Mesendoderm (in vitro differentiated cells): ENCODE data around the gene ZNF57.
"Not testable (repeated sequence)": the region's sequence is repeated elsewhere in the genome, so short reads cannot be mapped to it uniquely, and the experiment has no call there.

Experiments
- DNase-seq: peaks from one replicate; pipeline ENCODE4 v3.0.0; 2013
- H2AK5ac ChIP-seq: 2 replicates; pipeline ENCODE4 v1.6.1; 2013; ENCODE audit warnings: low read length, inconsistent platforms
- H2BK120ac ChIP-seq: 2 replicates; pipeline ENCODE4 v1.6.1; 2013; ENCODE audit warnings: low read depth, mild to moderate bottlenecking, low read length, moderate library complexity, mixed read lengths
- H2BK15ac ChIP-seq: replicated peaks from 2 replicates; pipeline ENCODE4 v1.6.1; 2013; ENCODE audit warnings: low read depth, mild to moderate bottlenecking, moderate library complexity
- H2BK5ac ChIP-seq: 2 replicates; pipeline ENCODE4 v1.6.1; 2013; ENCODE audit warnings: low read length, inconsistent platforms
- H3K18ac ChIP-seq: 2 replicates; pipeline ENCODE4 v1.6.1; 2013; ENCODE audit warnings: mild to moderate bottlenecking, low read length, mixed read lengths
- H3K23ac ChIP-seq: one replicate; pipeline ENCODE4 v1.6.1; 2013; ENCODE audit warnings: low read length
- H3K27ac ChIP-seq: 2 replicates; pipeline ENCODE4 v1.5.1; 2013; ENCODE audit warnings: low read depth, mild to moderate bottlenecking, inconsistent platforms, low read length, moderate library complexity
- H3K27me3 ChIP-seq: 2 replicates; pipeline ENCODE4 v1.6.1; 2013; ENCODE audit warnings: low read length, control low read depth, mild to moderate bottlenecking, inconsistent platforms; ENCODE audit not compliant: insufficient read depth, poor library complexity
- H3K36me3 ChIP-seq: 2 replicates; pipeline ENCODE4 v1.6.1; 2013; ENCODE audit warnings: low read length, inconsistent platforms; ENCODE audit not compliant: control insufficient read depth, insufficient read depth
- H3K4ac ChIP-seq: one replicate; pipeline ENCODE4 v1.6.1; 2013; ENCODE audit warnings: low read depth, mild to moderate bottlenecking, low read length, moderate library complexity
- H3K4me1 ChIP-seq: 2 replicates; pipeline ENCODE4 v1.6.1; 2013; ENCODE audit warnings: low read depth, low read length, inconsistent platforms; ENCODE audit not compliant: control insufficient read depth
- H3K4me2 ChIP-seq: 2 replicates; pipeline ENCODE4 v1.6.1; 2013; ENCODE audit warnings: low read length
- H3K4me3 ChIP-seq: 2 replicates; pipeline ENCODE4 v1.5.1; 2013; ENCODE audit warnings: mild to moderate bottlenecking, low read length
- H3K56ac ChIP-seq: one replicate; pipeline ENCODE4 v1.6.1; 2013; ENCODE audit warnings: low read length
- H3K79me1 ChIP-seq: 2 replicates; pipeline ENCODE4 v1.6.1; 2013; ENCODE audit warnings: low read length, inconsistent platforms
- H3K79me2 ChIP-seq: 2 replicates; pipeline ENCODE4 v1.6.1; 2013; ENCODE audit warnings: mild to moderate bottlenecking, low read length; ENCODE audit not compliant: control insufficient read depth, insufficient read depth
- H3K9ac ChIP-seq: 2 replicates; pipeline ENCODE4 v1.6.1; 2013; ENCODE audit warnings: low read length, inconsistent platforms
- H4K5ac ChIP-seq: one replicate; pipeline ENCODE4 v1.6.1; 2013; ENCODE audit warnings: low read length
- H4K8ac ChIP-seq: one replicate; pipeline ENCODE4 v1.6.1; 2013; ENCODE audit warnings: low read depth, mild to moderate bottlenecking, control low read depth, low read length, moderate library complexity
- WGBS: extraction: QIAGEN DNeasy Blood & Tissue Kit; methylation state at CpG from one replicate; pipeline ENCODE4 v1.1.7; 2013; ENCODE audit warnings: low lambda C conversion rate, missing lambda C conversion rate; ENCODE audit not compliant: insufficient coverage; ENCODE audit errors: extremely low coverage; 5-methylcytosine and 5-hydroxymethylcytosine counted together

ZNF57 gene

DNA sequence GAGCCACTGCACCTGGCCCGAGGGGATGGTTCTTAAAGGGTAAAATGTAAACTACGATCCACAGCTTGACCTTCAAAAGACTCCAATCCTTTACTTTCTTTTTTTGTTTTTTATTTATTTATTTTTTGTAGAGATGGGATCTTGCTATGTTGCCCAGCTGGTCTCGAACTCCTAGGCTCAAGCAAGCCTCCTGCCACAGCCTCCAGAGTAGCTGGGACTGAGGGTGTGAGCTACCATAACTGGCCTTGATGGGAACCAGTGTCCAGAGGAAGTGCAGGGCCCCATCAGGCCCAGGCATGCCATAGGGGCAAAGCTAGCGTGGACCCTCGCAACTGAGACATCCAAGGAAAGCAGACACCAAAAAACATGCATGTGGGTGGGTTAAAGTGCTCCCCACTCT, 62.4 kb downstream of the ZNF57 start:
- H3K18ac ChIP-seq: no peak overlapping the region
- no peak overlapping the region for H3K4me3 ChIP-seq
- no peak overlapping the region for H2BK15ac ChIP-seq
- H2AK5ac ChIP-seq: no peak overlapping the region
- no peak overlapping the region for H3K4ac ChIP-seq
- no peak overlapping the region for H3K27ac ChIP-seq
- WGBS: no CpG with 5 or more reads among the region's 5 CpGs
- H3K4me2 ChIP-seq: no peak overlapping the region
- DNase-seq: no peak
- H3K36me3 ChIP-seq: no peaks in the 10 kb centered on the region
- no peaks in the 10 kb centered on the region for H3K27me3 ChIP-seq
- no peaks in the 10 kb centered on the region for H3K79me1 ChIP-seq
- no peak overlapping the region for H4K8ac ChIP-seq
- no peak overlapping the region for H3K9ac ChIP-seq
- no peak overlapping the region for H3K56ac ChIP-seq
- H4K5ac ChIP-seq: no peak overlapping the region
- no peaks in the 10 kb centered on the region for H3K79me2 ChIP-seq
- H2BK5ac ChIP-seq: no peak overlapping the region
- H2BK120ac ChIP-seq: no peak overlapping the region
- H3K23ac ChIP-seq: no peak overlapping the region
- no peaks in the 10 kb centered on the region for H3K4me1 ChIP-seq

GRCh38 chr19:2963631-2964030, 62.9 kb downstream of the ZNF57 start:
- H3K4me2 ChIP-seq, H2AK5ac ChIP-seq, DNase-seq, H3K79me1 ChIP-seq, H2BK15ac ChIP-seq, H3K79me2 ChIP-seq, H3K23ac ChIP-seq, H3K9ac ChIP-seq, H3K27ac ChIP-seq, H3K18ac ChIP-seq, H3K27me3 ChIP-seq, H3K4me1 ChIP-seq, H3K36me3 ChIP-seq, H4K8ac ChIP-seq, H4K5ac ChIP-seq, H3K56ac ChIP-seq, H3K4ac ChIP-seq, H2BK5ac ChIP-seq, H3K4me3 ChIP-seq, H2BK120ac ChIP-seq: not testable (repeated sequence)
- WGBS: no CpG with 5 or more reads among the region's 12 CpGs

GRCh38 chr19:2964874-2965273, 64.1 kb downstream of the ZNF57 start:
- Histone ChIP-seq H3K23ac (no peak overlapping the region), H3K4me3 (no peak overlapping the region), H4K5ac (no peak overlapping the region), H3K27ac (no peak overlapping the region), H3K56ac (no peak overlapping the region), H4K8ac (no peak overlapping the region), H2BK5ac (no peak overlapping the region), H3K79me2 (no peaks in the 10 kb centered on the region), H3K4me2 (no peak overlapping the region), H3K36me3 (no peaks in the 10 kb centered on the region), H3K27me3 (no peaks in the 10 kb centered on the region), H2BK120ac (no peak overlapping the region), H3K4ac (no peak overlapping the region), H3K4me1 (no peaks in the 10 kb centered on the region), H2BK15ac (no peak overlapping the region), H3K9ac (no peak overlapping the region), H2AK5ac (no peak overlapping the region), H3K18ac (no peak overlapping the region), H3K79me1 (no peaks in the 10 kb centered on the region)
- no peak for DNase-seq
- no CpG with 5 or more reads among the region's 5 CpGs for WGBS

- H4K5ac ChIP-seq: no peak overlapping the region
- no peak overlapping the region for H3K18ac ChIP-seq
- no peaks in the 10 kb centered on the region for H3K27me3 ChIP-seq
- H3K79me1 ChIP-seq: no peaks in the 10 kb centered on the region
- no peak overlapping the region for H3K27ac ChIP-seq
- H3K4me2 ChIP-seq: no peak overlapping the region
- no peak for DNase-seq
- H3K79me2 ChIP-seq: no peaks in the 10 kb centered on the region
- no peaks in the 10 kb centered on the region for H3K4me1 ChIP-seq
- H2BK5ac ChIP-seq: no peak overlapping the region
- H4K8ac ChIP-seq: no peak overlapping the region
- no peaks in the 10 kb centered on the region for H3K36me3 ChIP-seq
- no peak overlapping the region for H3K4me3 ChIP-seq
- no peak overlapping the region for H2BK120ac ChIP-seq
- no peak overlapping the region for H3K9ac ChIP-seq
- no peak overlapping the region for H3K23ac ChIP-seq
- H3K4ac ChIP-seq: no peak overlapping the region
- no CpG with 5 or more reads among the region's 8 CpGs for WGBS
- no peak overlapping the region for H2AK5ac ChIP-seq
- no peak overlapping the region for H3K56ac ChIP-seq
- H2BK15ac ChIP-seq: no peak overlapping the region
Observed at GRCh38 chr19:2967972-2968371, 67.2 kb downstream of the ZNF57 start.
